ENCODE results near the gene IL31.
A peak's percentile ranks its signal among the peaks of the same experiment; 100 is the strongest.
"Not testable (repeated sequence)": the region's sequence is repeated elsewhere in the genome, so short reads cannot be mapped to it uniquely, and the experiment has no call there.

Gene IL31

DNA sequence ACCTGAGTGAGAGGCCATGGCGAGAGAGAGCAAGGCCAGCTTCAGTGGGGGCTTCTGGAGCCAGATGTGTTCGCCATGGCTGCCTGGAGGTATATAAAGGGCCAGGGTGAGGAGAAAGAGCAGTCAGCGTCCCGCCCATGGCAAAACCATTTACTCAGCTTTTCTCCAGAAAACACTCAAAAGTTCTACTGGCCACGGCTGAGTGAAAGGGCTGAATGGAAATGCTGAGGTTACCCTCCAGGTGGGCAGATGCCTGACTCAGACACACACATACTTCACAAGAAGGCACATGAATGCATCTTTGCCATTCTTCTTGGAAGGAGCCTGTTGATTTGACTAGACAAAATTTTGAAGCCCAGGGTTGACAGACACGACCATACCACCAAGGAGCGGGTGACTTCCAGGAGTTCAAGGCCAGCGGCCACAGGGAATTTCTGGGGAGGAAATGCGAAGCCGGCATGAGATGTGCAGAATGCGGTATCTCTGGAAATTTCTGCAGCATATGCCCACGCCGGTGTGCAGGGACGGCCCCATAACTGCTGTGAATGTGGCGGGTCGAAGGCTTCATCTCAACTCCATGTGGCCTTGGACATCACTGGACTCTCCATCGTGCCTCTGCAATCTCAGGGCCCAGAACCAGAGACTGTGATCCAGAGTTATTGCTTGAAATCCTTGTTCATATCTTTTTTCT, at the start of gene IL31:
IL31 (minus strand) TSS at position 67 of the 691 bp plus-strand sequence; CDS start at position 18, 49 bp downstream.
- Mint-ChIP-seq H3K27ac (no peak within 1 kb of the TSS), H3K27me3 (peaks cover 19% of the 10 kb centered on the region), H3K9me3 (no peaks in the 10 kb centered on the region), H3K4me1 (no peaks in the 10 kb centered on the region), H3K4me3 (no peak within 1 kb of the TSS), H3K36me3 (peaks cover 2% of the 10 kb centered on the region)
- ATAC-seq (ENCODE audit: low read depth) (no peak), DNase-seq (ENCODE audit: low spot score in 2 of 2) (no peak)

DNA sequence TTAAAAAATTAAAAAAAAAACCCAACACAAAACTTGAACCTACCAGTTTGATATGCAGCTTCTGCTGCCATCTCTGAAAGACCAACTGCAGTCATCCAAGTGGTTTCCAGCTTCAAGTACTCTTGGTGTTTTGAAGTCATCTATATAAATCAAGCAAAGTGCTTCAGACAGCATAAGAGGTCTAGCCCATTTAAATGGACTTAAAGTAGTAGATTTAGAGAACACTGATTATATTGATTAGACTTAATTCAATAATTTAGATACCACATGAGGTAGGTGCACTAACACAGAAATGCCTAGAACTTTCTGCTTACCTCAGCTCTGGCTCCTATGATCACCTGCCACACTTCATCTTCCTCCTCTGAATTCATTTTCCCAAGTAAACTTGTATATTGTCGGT, 42.4 kb upstream of the IL31 start:
- ATAC-seq (ENCODE audit: low read depth) (no peak), DNase-seq (ENCODE audit: low spot score in 2 of 2) (no peak)
- H3K36me3 Mint-ChIP-seq: peaks cover 30% of the 10 kb centered on the region
- H3K9me3 Mint-ChIP-seq: no peaks in the 10 kb centered on the region
- peaks cover 3% of the 10 kb centered on the region for H3K4me1 Mint-ChIP-seq
- H3K27ac Mint-ChIP-seq: no peak overlapping the region
- H3K27me3 Mint-ChIP-seq: no peaks in the 10 kb centered on the region
- H3K4me3 Mint-ChIP-seq: no peak overlapping the region

DNA sequence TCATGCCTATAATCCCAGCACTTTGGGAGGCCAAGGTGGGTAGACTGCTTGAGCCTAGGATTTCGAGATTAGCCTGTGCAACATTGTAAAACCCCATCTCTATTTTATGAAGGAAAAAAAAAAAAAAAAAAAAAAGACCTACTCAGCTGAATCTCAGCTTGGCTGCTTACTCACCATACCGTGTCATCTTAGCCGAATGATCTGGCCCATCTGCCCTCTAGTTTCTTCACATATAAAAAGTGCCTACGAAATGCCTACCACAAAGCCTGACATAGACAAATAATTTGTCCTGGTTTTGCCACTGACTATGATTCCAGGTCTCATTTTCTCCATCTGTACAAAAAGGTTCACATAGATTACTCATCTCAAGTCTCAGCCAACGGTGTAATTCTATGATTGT, 41.8 kb upstream of the IL31 start:
- Mint-ChIP-seq H3K4me3 (no peak overlapping the region), H3K27ac (no peak overlapping the region), H3K9me3 (no peaks in the 10 kb centered on the region), H3K4me1 (peaks cover 3% of the 10 kb centered on the region), H3K27me3 (no peaks in the 10 kb centered on the region), H3K36me3 (peaks cover 26% of the 10 kb centered on the region)
- DNase-seq (ENCODE audit: low spot score in 2 of 2) (no peak), ATAC-seq (ENCODE audit: low read depth) (no peak)

- ATAC-seq (ENCODE audit: low read depth) (no peak), DNase-seq (ENCODE audit: low spot score in 2 of 2) (no peak)
- Mint-ChIP-seq H3K27me3 (peaks cover 4% of the 10 kb centered on the region), H3K27ac (no peak overlapping the region), H3K4me3 (no peak overlapping the region), H3K36me3 (peaks cover 19% of the 10 kb centered on the region), H3K4me1 (peaks cover 4% of the 10 kb centered on the region), H3K9me3 (no peaks in the 10 kb centered on the region)
Measured at GRCh38 chr12:122208073-122208820, 34.2 kb upstream of the IL31 start.

- Mint-ChIP-seq H3K27me3 (peaks cover 4% of the 10 kb centered on the region), H3K36me3 (peaks cover 19% of the 10 kb centered on the region), H3K27ac (no peak overlapping the region), H3K4me3 (no peak overlapping the region), H3K4me1 (peaks cover 7% of the 10 kb centered on the region), H3K9me3 (no peaks in the 10 kb centered on the region)
- DNase-seq (ENCODE audit: low spot score in 2 of 2): no peak
- no peak for ATAC-seq (ENCODE audit: low read depth)
Measured at GRCh38 chr12:122207391-122207790, 33.4 kb upstream of the IL31 start.

GRCh38 chr12:122206976-122207375, 33.0 kb upstream of the IL31 start:
- Mint-ChIP-seq H3K4me1 (peaks cover 7% of the 10 kb centered on the region), H3K27me3 (peaks cover 4% of the 10 kb centered on the region), H3K4me3 (no peak overlapping the region), H3K9me3 (no peaks in the 10 kb centered on the region), H3K36me3 (peaks cover 15% of the 10 kb centered on the region), H3K27ac (no peak overlapping the region)
- DNase-seq (ENCODE audit: low spot score in 2 of 2) (no peak), ATAC-seq (ENCODE audit: low read depth) (no peak)

- no peaks in the 10 kb centered on the region for H3K9me3 Mint-ChIP-seq
- no peak for ATAC-seq (ENCODE audit: low read depth)
- peaks cover 4% of the 10 kb centered on the region for H3K27me3 Mint-ChIP-seq
- peaks cover 15% of the 10 kb centered on the region for H3K36me3 Mint-ChIP-seq
- peak overlapping the region; percentile 14 for H3K27ac Mint-ChIP-seq
- no peak for DNase-seq (ENCODE audit: low spot score in 2 of 2)
- H3K4me1 Mint-ChIP-seq: peaks cover 7% of the 10 kb centered on the region
- no peak overlapping the region for H3K4me3 Mint-ChIP-seq
Measured at GRCh38 chr12:122206111-122206881, 32.3 kb upstream of the IL31 start.

DNA sequence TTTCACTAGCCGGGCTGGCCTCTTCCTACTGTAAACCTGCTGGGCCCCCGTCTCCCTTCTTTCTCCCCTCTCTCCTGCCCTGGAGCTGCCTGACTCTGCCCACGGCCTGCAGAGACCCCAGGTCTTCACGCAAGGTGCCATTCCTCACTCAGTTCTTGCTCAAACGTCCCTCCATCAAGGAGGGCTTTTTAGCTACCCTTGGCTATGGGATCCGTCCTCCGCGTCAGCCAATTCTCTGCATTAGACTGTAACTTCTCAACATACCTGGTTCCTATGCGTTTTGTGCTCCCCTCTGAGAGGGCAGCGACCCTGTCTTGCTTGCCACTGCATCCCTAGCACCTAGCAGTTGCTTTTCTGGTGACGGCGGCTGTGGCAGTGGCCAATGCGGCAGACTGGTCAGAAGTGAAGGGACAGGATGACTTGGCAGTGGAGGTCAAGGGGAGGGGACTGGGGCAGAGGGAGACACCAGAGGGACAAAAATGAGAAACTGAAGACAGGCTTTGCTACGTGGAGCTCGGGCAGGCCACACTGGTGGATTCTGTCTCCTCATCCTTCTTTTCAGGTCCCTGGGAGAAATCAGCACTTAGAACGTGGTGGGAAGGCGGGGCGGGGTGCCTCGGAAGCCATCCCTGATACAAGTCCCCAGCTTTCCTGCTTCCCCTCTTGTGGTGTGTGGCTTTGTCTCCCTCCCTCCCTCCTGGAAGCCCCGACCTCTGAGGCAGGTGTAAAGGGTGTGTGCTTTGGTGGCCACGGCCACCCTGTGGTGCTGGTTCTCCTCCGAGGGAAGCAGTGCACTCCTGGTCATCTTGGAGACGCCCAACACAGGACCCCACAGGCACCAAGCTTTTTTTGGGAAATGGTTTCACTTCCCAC, 31.3 kb upstream of the IL31 start:
- ATAC-seq (ENCODE audit: low read depth) (no peak), DNase-seq (ENCODE audit: low spot score in 2 of 2) (no peak)
- Mint-ChIP-seq H3K27ac (no peak overlapping the region), H3K36me3 (peaks cover 15% of the 10 kb centered on the region), H3K4me3 (peak overlapping the region; percentile 52), H3K4me1 (peaks cover 7% of the 10 kb centered on the region), H3K27me3 (peaks cover 6% of the 10 kb centered on the region), H3K9me3 (no peaks in the 10 kb centered on the region)

GRCh38 chr12:122204167-122205052, 30.4 kb upstream of the IL31 start:
- Mint-ChIP-seq H3K36me3 (peaks cover 13% of the 10 kb centered on the region), H3K27ac (no peak overlapping the region), H3K4me3 (peak overlapping the region; percentile 57)

DNA sequence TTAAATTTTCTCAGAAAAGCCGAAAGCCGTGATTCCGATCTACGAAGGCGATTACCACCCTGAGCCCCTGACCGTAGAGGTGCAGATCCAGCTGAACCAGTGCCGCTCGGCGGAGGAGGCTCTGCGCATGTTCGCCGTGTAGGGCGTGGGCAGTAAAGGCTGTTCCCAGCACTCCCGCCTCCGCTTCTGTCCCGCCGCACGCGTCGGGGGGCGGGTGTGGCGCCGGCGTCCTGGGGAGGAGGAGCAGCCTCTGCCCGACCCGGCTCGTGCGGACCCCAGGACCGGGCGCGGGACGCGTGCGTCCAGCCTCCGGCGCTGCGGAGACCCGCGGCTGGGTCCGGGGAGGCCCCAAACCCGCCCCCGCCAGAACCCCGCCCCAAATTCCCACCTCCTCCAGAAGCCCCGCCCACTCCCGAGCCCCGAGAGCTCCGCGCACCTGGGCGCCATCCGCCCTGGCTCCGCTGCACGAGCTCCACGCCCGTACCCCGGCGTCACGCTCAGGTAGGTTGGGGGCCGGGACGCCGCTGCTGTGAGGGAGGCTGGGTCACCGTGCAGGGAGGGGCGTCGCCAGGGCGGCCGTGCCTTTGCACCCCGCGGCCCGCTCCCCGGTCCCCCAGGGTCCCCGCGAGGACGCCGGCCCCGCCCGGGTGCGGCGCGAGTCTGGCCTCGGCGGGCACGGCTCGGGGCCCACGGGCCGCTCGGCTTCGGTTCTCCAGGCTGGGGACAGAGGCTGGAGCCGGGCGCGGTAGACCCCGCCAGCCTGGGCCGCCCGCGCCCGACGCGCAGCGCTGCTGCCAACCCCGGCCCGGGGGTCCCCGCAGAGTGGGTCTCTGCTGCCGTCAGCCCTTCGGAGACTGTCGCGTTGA, 29.5 kb upstream of the IL31 start, which contains the start of gene B3GNT4:
B3GNT4 (plus strand) TSS at position 409 of the 866 bp plus-strand sequence. CDS start 910 bp downstream, outside the sequence.
- peaks cover 7% of the 10 kb centered on the region for H3K4me1 Mint-ChIP-seq
- no peaks in the 10 kb centered on the region for H3K9me3 Mint-ChIP-seq
- DNase-seq (ENCODE audit: low spot score in 2 of 2) (peak; percentile 38 to 55), ATAC-seq (ENCODE audit: low read depth) (peak; percentile 52)
- H3K36me3 Mint-ChIP-seq: peaks cover 11% of the 10 kb centered on the region
- no peak within 1 kb of the TSS for H3K27ac Mint-ChIP-seq
- H3K4me3 Mint-ChIP-seq: peak within 1 kb of the TSS; percentile 79
- peaks cover 14% of the 10 kb centered on the region for H3K27me3 Mint-ChIP-seq

More at GRCh38 chr12:122204167-122205052, 30.4 kb upstream of the IL31 start:
- no peak for DNase-seq (ENCODE audit: low spot score in 2 of 2)
- peaks cover 7% of the 10 kb centered on the region for H3K4me1 Mint-ChIP-seq
- H3K27me3 Mint-ChIP-seq: peaks cover 14% of the 10 kb centered on the region
- ATAC-seq (ENCODE audit: low read depth): peak; percentile 41
- H3K9me3 Mint-ChIP-seq: no peaks in the 10 kb centered on the region

- not testable (repeated sequence) for H3K4me1 Mint-ChIP-seq; H3K27ac Mint-ChIP-seq; H3K36me3 Mint-ChIP-seq; ATAC-seq (ENCODE audit: low read depth); DNase-seq (ENCODE audit: low spot score in 2 of 2); H3K9me3 Mint-ChIP-seq
- Mint-ChIP-seq H3K27me3 (peaks cover 16% of the 10 kb centered on the region), H3K4me3 (peak overlapping the region; percentile 79)
Measured at GRCh38 chr12:122202811-122203210, 28.8 kb upstream of the IL31 start.

- Mint-ChIP-seq H3K4me1 (peaks cover 7% of the 10 kb centered on the region), H3K27me3 (peaks cover 18% of the 10 kb centered on the region), H3K4me3 (no peak overlapping the region), H3K27ac (no peak overlapping the region), H3K36me3 (no peaks in the 10 kb centered on the region), H3K9me3 (no peaks in the 10 kb centered on the region)
- no peak for ATAC-seq (ENCODE audit: low read depth)
- no peak for DNase-seq (ENCODE audit: low spot score in 2 of 2)
Measured at GRCh38 chr12:122202017-122202416, 28.0 kb upstream of the IL31 start.

Measured in memory B cell (primary cell).